VCaP (cell line): ENCODE results near the gene ANXA8.

Experiments used
- H3K27ac ChIP-seq: fragments of 450-650 bp; 2 replicates; pipeline ENCODE4 v1.5.1; 2017
- CTCF ChIP-seq: fragments of 450-650 bp; conservative IDR thresholded peaks from 2 replicates; pipeline ENCODE4 v1.5.1; 2017; ENCODE audit warnings: mild to moderate bottlenecking, moderate library complexity

ANXA8 gene

GRCh38 chr10:47454780-47455058 lies 29.2 kb downstream of the ANXA8 start:
- H3K27ac ChIP-seq = no peak overlapping the region
- no peak for TF ChIP-seq CTCF

DNA sequence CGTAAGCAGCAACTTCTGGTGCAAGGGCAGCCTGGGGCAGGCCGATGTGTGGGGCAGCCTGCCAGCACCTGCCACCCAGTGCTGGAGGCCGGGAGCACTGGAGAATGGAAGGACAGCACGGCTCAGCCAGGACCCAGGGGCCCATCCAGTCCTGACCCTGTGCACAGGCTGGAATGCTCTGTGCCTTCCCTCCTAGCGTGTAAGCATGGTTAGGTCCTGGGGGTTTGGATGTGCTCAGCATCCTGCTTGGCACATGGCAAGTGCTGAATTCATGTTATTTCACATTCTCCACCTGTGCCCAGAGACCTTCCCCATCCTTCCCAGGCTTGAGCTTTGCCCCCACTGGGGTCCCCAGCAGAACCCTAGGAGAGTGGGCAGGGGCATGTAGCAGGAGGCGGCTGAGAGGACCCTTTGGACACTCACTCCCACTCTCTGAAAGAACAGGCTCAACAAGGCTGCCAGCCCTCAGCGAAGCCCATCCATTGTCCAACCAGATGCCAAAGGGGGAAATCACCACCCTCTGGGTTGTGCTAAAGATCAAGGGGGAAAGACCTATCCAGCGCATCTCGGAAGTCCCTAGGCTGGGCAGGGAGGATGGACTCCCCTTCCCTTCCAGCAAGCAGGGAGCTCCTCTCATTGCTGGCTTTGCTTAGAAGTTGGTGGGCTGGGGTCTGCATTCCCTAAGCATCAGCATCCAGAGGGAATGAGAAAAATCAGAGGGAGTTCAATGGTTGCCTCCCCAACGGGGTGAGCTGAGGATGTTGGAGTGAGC lies 29.7 kb downstream of the ANXA8 start:
- TF ChIP-seq CTCF = no peak
- H3K27ac ChIP-seq = no peak overlapping the region

DNA sequence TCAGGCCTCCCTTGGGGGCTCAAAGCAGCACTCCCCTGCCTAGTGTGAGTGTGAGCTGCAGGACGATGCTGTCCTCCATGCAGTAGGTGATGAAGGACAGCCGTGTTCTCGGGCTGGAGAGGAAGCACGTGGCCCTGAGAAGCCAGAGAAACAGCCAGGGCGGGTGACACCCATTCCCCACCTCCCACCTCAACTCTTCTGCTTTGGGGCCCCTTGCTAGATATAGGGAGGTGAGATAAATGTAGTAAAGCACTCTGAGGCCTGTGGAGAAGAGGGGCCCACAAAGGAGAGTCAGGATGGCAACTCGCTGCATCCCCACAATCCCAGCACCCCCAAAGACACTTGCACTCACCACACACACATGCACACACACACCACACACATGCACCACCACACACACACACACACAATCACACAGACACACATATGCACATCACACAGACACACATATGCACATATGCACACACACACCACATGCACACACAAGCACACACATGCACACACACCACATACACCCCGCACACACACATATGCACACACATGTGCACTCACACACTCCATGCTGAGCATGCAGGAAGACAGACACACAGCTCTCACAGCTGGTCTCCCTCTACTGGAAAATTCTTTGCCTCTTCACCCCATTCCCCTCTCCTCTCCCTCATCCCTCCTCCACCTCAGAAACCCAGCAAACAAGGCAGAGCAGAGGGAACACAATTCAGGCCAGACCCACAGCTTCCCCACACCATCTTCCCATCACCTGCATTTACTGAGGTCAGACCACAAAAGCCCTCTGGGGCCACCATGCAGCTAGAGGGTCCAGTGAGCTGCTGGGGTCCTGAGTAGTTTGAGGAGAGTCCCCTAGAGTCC lies 30.5 kb downstream of the ANXA8 start:
- no peak for TF ChIP-seq CTCF
- no peak overlapping the region for H3K27ac ChIP-seq

- H3K27ac ChIP-seq = no peak overlapping the region
- no peak for TF ChIP-seq CTCF
Observed at GRCh38 chr10:47452495-47453140, 31.3 kb downstream of the ANXA8 start.

GRCh38 chr10:47451998-47452494 lies 31.9 kb downstream of the ANXA8 start:
- H3K27ac ChIP-seq = no peak overlapping the region
- no peak for TF ChIP-seq CTCF

DNA sequence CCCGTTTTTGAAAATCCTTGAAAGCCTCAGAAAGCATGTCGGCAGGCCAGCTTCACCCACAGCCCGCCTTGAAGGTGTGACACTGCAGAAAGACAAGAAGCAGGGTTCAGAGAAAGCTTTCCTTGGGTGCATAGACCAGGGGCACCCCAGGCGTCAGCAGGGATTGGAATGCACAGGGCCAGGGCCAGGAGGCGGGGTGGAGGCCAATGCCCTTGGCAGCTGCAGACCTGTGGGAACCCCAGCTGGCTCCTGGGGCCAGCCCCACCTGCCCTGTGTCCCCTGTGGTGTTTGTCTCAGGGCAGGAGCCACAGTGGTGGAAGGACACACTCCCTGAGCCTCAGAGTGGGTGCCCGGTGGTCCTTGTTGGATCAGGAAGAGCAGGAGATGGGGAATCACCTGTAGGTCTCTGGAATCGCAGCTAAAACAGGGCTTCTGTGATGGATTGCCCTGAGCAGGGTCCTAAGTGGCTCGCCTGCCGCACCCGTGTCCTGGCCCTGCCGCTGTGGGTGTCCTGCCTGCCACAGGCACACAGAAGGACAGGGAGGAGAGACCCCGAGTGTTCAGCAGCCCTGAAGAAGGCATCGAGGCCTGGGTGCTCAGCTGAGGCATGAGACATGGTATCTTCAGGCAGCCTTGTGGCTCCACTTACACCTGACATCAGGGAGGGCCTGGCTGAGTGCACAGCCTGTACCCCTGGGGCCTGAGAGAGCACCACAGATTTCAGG lies 32.5 kb downstream of the ANXA8 start:
- no peak overlapping the region for H3K27ac ChIP-seq
- no peak for TF ChIP-seq CTCF
